A549 treated with RU486 at 1 μM for 4 hours (cell line): ENCODE measurements around the gene AKR1D1. TPM values are rescaled to one million over a fixed set of nuclear protein-coding genes. Genes with fewer than 3 reads are reported as not detected.

ENCODE experiments used
- total RNA-seq: library from RNA; stranded (reverse); fragments of 200-300 nt; extraction: Qiagen RNA extraction; gene quantifications from 5 replicates; pipeline ENCODE4 v1.2.3, GENCODE V29; 2022; ENCODE audit warnings: low read depth

Gene AKR1D1
- total RNA-seq, result not detected in 5 replicates

GRCh38 chr7:138076196-138076595 is at the start of gene AKR1D1:
AKR1D1 (plus strand) TSS chr7:138076459; CDS start chr7:138076519, 60 bp downstream.

Other genes with a start within 250 kb of the AKR1D1 start
- 0.27 to 0.86 TPM (median 0.55 TPM) in 4 of 5 replicates, not detected in the other for gene DGKI, start 229.5 kb upstream of the AKR1D1 start, total RNA-seq
- 21.6 to 36.9 TPM (median 32.7 TPM) in 5 replicates for gene CREB3L2, start 74.4 kb upstream of the AKR1D1 start, total RNA-seq